Prostate gland (tissue), 2 donors: Measurements from ENCODE around the gene HOXC12. TPM values are rescaled to one million over a fixed set of nuclear protein-coding genes. Genes with fewer than 3 reads are reported as not detected.

Source experiments
- DNase-seq: peaks from one replicate; pipeline ENCODE4 v3.0.0-alpha.2; 2019; ENCODE audit warnings: low spot score
- H3K27ac ChIP-seq, 2 donors: fragments of 200-600 bp; sonication (generic); 2 replicates each; pipeline ENCODE4 v1.5.1; 2017 to 2019
- H3K27me3 ChIP-seq: fragments of 200-600 bp; sonication (generic); replicated peaks from 2 replicates; pipeline ENCODE4 v1.5.1; 2019; ENCODE audit not compliant: insufficient read depth
- H3K36me3 ChIP-seq, 2 donors: fragments of 200-600 bp; sonication (generic); 1 replicate in 1 of 2; 2 replicates in 1 of 2; pipeline versions ENCODE4 v1.5.1 to v1.8.1; 2017 to 2019
- H3K4me1 ChIP-seq: fragments of 200-600 bp; sonication (generic); replicated peaks from 2 replicates; pipeline ENCODE4 v1.5.1; 2019
- H3K4me3 ChIP-seq, 2 donors: fragments of 200-600 bp; sonication (generic); 2 replicates each; pipeline ENCODE4 v1.5.1; 2017 to 2019
- H3K9me3 ChIP-seq: fragments of 200-600 bp; sonication (generic); 2 replicates; pipeline ENCODE4 v1.5.1; 2017
- CTCF ChIP-seq, 4 experiments: fragments of 200-600 bp in 2 of 4; fragments of 450-650 bp in 2 of 4; sonication (generic) in 2 of 4; IDR thresholded peaks; 1 replicate in 3 of 4; 2 replicates in 1 of 4; pipeline ENCODE4 v1.5.1; 2016 to 2019; ENCODE audit warnings: antibody characterized with exemption in 4 of 4, mild to moderate bottlenecking in 2 of 4, moderate library complexity in 2 of 4
- POLR2A ChIP-seq: fragments of 450-650 bp; IDR thresholded peaks from one replicate; pipeline ENCODE4 v1.6.1; 2016; ENCODE audit warnings: antibody characterized with exemption, mild to moderate bottlenecking
- POLR2AphosphoS5 ChIP-seq: sonication (generic); formaldehyde crosslinking; IDR thresholded peaks from one replicate; pipeline ENCODE4 v1.6.1; 2017; ENCODE audit warnings: antibody characterized with exemption
- WGBS: methylation state at CpG from one replicate; pipeline ENCODE4 v1.1.5; 2018; 5-methylcytosine and 5-hydroxymethylcytosine counted together
- intact Hi-C: fragments of 100-400 bp; cut with DNase I; formaldehyde crosslinking; loops from one replicate; pipeline ENCODE4 v1.14.2; 2022
- total RNA-seq, 2 donors: library from RNA; depleted of rRNA; stranded (reverse); fragments of >200 nt; gene quantifications; one replicate each; pipeline ENCODE4 v1.1.0, GENCODE V29; 2016

Gene HOXC12
- total RNA-seq, 2 donors from 2014 or later: not detected

- no peaks in the 10 kb centered on the region for H3K4me1 ChIP-seq
- 42% methylated on average over 51 of the region's 51 CpGs for WGBS
- peaks cover 38% of the 10 kb centered on the region for H3K27me3 ChIP-seq
- intact Hi-C loops: no loop called here
- H3K9me3 ChIP-seq: no peaks in the 10 kb centered on the region
- no peak for TF ChIP-seq POLR2A
- TF ChIP-seq POLR2AphosphoS5: no peak
- no peak for DNase-seq
- no peak overlapping the region for H3K4me3 ChIP-seq
- no peaks in the 10 kb centered on the region for H3K36me3 ChIP-seq
- H3K27ac ChIP-seq: no peak overlapping the region
Observed at GRCh38 chr12:53944907-53945847, 9.5 kb upstream of the HOXC12 start.

GRCh38 chr12:53947743-53948142, 7.0 kb upstream of the HOXC12 start:
- DNase-seq: no peak
- Histone ChIP-seq H3K36me3 (no peaks in the 10 kb centered on the region), H3K27ac (no peak overlapping the region), H3K27me3 (peaks cover 49% of the 10 kb centered on the region), H3K4me1 (no peaks in the 10 kb centered on the region), H3K9me3 (no peaks in the 10 kb centered on the region), H3K4me3 (no peak overlapping the region)
- no peak for TF ChIP-seq POLR2AphosphoS5
- TF ChIP-seq CTCF (IDR thresholded peaks at IDR 0.05): no peak
- no peak for TF ChIP-seq POLR2A
- intact Hi-C loops: no loop called here

GRCh38 chr12:53948650-53949593, 5.8 kb upstream of the HOXC12 start:
- H3K4me1 ChIP-seq: no peaks in the 10 kb centered on the region
- no peak for DNase-seq
- TF ChIP-seq CTCF (IDR thresholded peaks at IDR 0.05): no peak
- TF ChIP-seq POLR2A: no peak
- TF ChIP-seq POLR2AphosphoS5: no peak
- 57% methylated on average over 9 of the region's 9 CpGs for WGBS
- H3K36me3 ChIP-seq: no peaks in the 10 kb centered on the region
- H3K27me3 ChIP-seq: peaks cover 53% of the 10 kb centered on the region
- no peak overlapping the region for H3K4me3 ChIP-seq
- H3K27ac ChIP-seq: no peak overlapping the region
- H3K9me3 ChIP-seq: no peaks in the 10 kb centered on the region
- intact Hi-C loops: no loop called here

GRCh38 chr12:53949631-53950436, 4.9 kb upstream of the HOXC12 start:
- no peak for TF ChIP-seq POLR2A
- no peak for TF ChIP-seq CTCF (IDR thresholded peaks at IDR 0.05)
- TF ChIP-seq POLR2AphosphoS5: no peak
- 4% methylated on average over 31 of the region's 34 CpGs for WGBS

More at GRCh38 chr12:53949631-53950436, 4.9 kb upstream of the HOXC12 start:
- H3K9me3 ChIP-seq: no peaks in the 10 kb centered on the region
- no peaks in the 10 kb centered on the region for H3K36me3 ChIP-seq
- no peak overlapping the region for H3K4me3 ChIP-seq
- H3K27ac ChIP-seq: no peak overlapping the region
- no peaks in the 10 kb centered on the region for H3K4me1 ChIP-seq
- intact Hi-C loops: no loop called here
- DNase-seq: no peak
- peaks cover 59% of the 10 kb centered on the region for H3K27me3 ChIP-seq
